Endothelial cell of umbilical vein (primary cell): ENCODE data around the gene HRH2. TPM values are rescaled to one million over a fixed set of nuclear protein-coding genes. Genes with fewer than 3 reads are reported as not detected.

Source experiments
- BruUV-seq: library from RNA; stranded (reverse); fragments of 400-500 nt; replicated peaks from 2 replicates; lab custom pipeline; 2021; lab: Mats Ljungman, UMichigan
- CTCF ChIA-PET: fragments of 300-600, 350-600 bp; sonication (Branson Sonifier 250); formaldehyde crosslinking; loops from one replicate; lab custom pipeline; 2021; ENCODE audit warnings: antibody characterized with exemption, inconsistent platforms; lab: Charles Lee
- POLR2A ChIA-PET: fragments of 300-600, 350-600 bp; sonication (Branson Sonifier 250); formaldehyde crosslinking; loops from one replicate; lab custom pipeline; 2021; ENCODE audit warnings: antibody characterized with exemption, inconsistent platforms; lab: Charles Lee
- DNase-seq: peaks from one replicate; pipeline ENCODE4 v3.0.0-alpha.2; 2011; ENCODE audit warnings: low read depth, low spot score
- FAIRE-seq: peaks from 2 replicates; lab custom pipeline; 2011; peaks lifted over from hg19 to GRCh38; lab: Jason Lieb, UNC
- H2AFZ ChIP-seq: 2 replicates; pipeline ENCODE4 v1.6.0; 2012; ENCODE audit warnings: low read depth, low read length, control low read depth, inconsistent platforms
- H3K27ac ChIP-seq: 2 replicates; pipeline ENCODE4 v1.5.1; 2011; ENCODE audit warnings: low read depth, mild to moderate bottlenecking, control low read depth, low read length, moderate library complexity; ENCODE audit not compliant: insufficient read depth
- H3K27me3 ChIP-seq, 2 experiments: 2 replicates each; pipeline versions ENCODE4 v1.6.0 to v1.6.1; 2011; ENCODE audit warnings: low read length in 2 of 2, mixed read lengths in 1 of 2; ENCODE audit not compliant: control insufficient read depth in 2 of 2, insufficient read depth in 2 of 2
- H3K36me3 ChIP-seq, 2 experiments: 2 replicates in 1 of 2; 3 replicates in 1 of 2; pipeline ENCODE4 v1.5.1; 2011; ENCODE audit warnings: low read length in 2 of 2, mild to moderate bottlenecking in 1 of 2, moderate library complexity in 1 of 2; ENCODE audit not compliant: control insufficient read depth in 2 of 2, insufficient read depth in 2 of 2; ENCODE audit errors: extremely low read depth in 1 of 2
- H3K4me1 ChIP-seq: 3 replicates; pipeline ENCODE4 v1.5.1; 2011; ENCODE audit warnings: mild to moderate bottlenecking, low read length; ENCODE audit not compliant: control insufficient read depth, insufficient read depth; ENCODE audit errors: extremely low read depth
- H3K4me2 ChIP-seq: 2 replicates; pipeline ENCODE4 v1.6.1; 2011; ENCODE audit warnings: low read length, control low read depth, mixed read lengths; ENCODE audit not compliant: insufficient read depth
- H3K4me3 ChIP-seq, 3 experiments: fragments of 200-600 bp in 1 of 3; sonication (generic), shearing (Covaris generic) in 1 of 3; replicated peaks in 1 of 3; 2 replicates each; pipeline ENCODE4 v1.5.1; 2011 to 2016; ENCODE audit warnings: control low read depth in 3 of 3, low read length in 3 of 3, mild to moderate bottlenecking in 2 of 3, inconsistent platforms in 1 of 3, low read depth in 1 of 3, moderate library complexity in 1 of 3; ENCODE audit not compliant: insufficient read depth in 1 of 3
- H3K79me2 ChIP-seq: 2 replicates; pipeline ENCODE4 v1.6.0; 2012; ENCODE audit warnings: low read length, inconsistent platforms; ENCODE audit not compliant: control insufficient read depth, insufficient read depth
- H3K9ac ChIP-seq: replicated peaks from 2 replicates; pipeline ENCODE3; 2011; ENCODE audit warnings: low read length, control low read depth; ENCODE audit not compliant: insufficient read depth; ENCODE audit errors: extremely low read depth
- H3K9me1 ChIP-seq: replicated peaks from 3 replicates; pipeline ENCODE4 v1.6.0; 2011; ENCODE audit warnings: mild to moderate bottlenecking, low read length; ENCODE audit not compliant: control insufficient read depth, insufficient read depth; ENCODE audit errors: extremely low read depth
- H3K9me3 ChIP-seq: replicated peaks from 2 replicates; pipeline ENCODE4 v1.5.1; 2012; ENCODE audit warnings: low read length, inconsistent platforms; ENCODE audit not compliant: control insufficient read depth, insufficient read depth
- H4K20me1 ChIP-seq: replicated peaks from 2 replicates; pipeline ENCODE3; 2011; ENCODE audit warnings: mild to moderate bottlenecking, low read length; ENCODE audit not compliant: control insufficient read depth, insufficient read depth; ENCODE audit errors: extremely low read depth
- EZH2 ChIP-seq: IDR thresholded peaks from 2 replicates; pipeline ENCODE4 v1.6.1; 2012; ENCODE audit warnings: borderline replicate concordance, low read depth, mild to moderate bottlenecking, moderate library complexity, low read length, inconsistent platforms; ENCODE audit not compliant: severe bottlenecking
- FOS ChIP-seq: IDR thresholded peaks from 2 replicates; pipeline ENCODE4 v1.6.1; 2011; ENCODE audit warnings: mild to moderate bottlenecking, low read length, moderate library complexity, borderline replicate concordance; ENCODE audit not compliant: insufficient read depth
- GATA2 ChIP-seq: IDR thresholded peaks from 2 replicates; pipeline ENCODE4 v1.7.0; 2011; ENCODE audit warnings: low read depth, mild to moderate bottlenecking, moderate library complexity, mixed read lengths, low read length; ENCODE audit not compliant: insufficient read length, insufficient read depth
- MAX ChIP-seq: IDR thresholded peaks from 2 replicates; pipeline ENCODE4 v1.6.1; 2011; ENCODE audit not compliant: insufficient read depth, insufficient read length
- POLR2A ChIP-seq: IDR thresholded peaks from 2 replicates; pipeline ENCODE4 v1.6.1; 2012; ENCODE audit warnings: low read depth, mild to moderate bottlenecking, control low read depth, low read length
- POLR2AphosphoS5 ChIP-seq: IDR thresholded peaks from 2 replicates; pipeline ENCODE4 v1.6.1; 2012; ENCODE audit warnings: low read depth, mild to moderate bottlenecking, control low read depth, low read length, moderate library complexity; ENCODE audit not compliant: insufficient read depth
- dilution Hi-C: fragments of 300-500 bp; cut with MboI; formaldehyde crosslinking; loops from one replicate; pipeline ENCODE4 v1.15.0; 2019; ENCODE audit warnings: low sequenced_read_pairs; ENCODE audit not compliant: extremely low pct_ligation_motif_present
- intact Hi-C: fragments of 100-400 bp; cut with micrococcal nuclease; formaldehyde crosslinking; loops from one replicate; pipeline ENCODE4 v1.10.0; 2022
- polyA plus RNA-seq, 4 experiments: library from polyadenylated mRNA; depleted of rRNA in 3 of 4; stranded (reverse) in 3 of 4; unstranded in 1 of 4; fragments of >200 nt; gene quantifications; 2 replicates each; pipeline versions ENCODE4 v1.2.1 to v1.2.3, GENCODE V29; 2011 to 2012; ENCODE audit warnings: missing spikeins in 1 of 4
- total RNA-seq: library from RNA; stranded (reverse); gene quantifications from 2 replicates; pipeline ENCODE4 v1.2.3, GENCODE V29; 2021

Gene HRH2
- total and polyA plus RNA-seq, 2 donors (not counting 3 experiments of a cell fraction or from before 2014, with no cell fraction given), result not detected

- Histone ChIP-seq H4K20me1 (no peaks in the 10 kb centered on the region), H3K27me3 (no peaks in the 10 kb centered on the region), H3K9me1 (no peaks in the 10 kb centered on the region), H3K4me2 (no peak overlapping the region), H3K9me3 (peaks cover 3% of the 10 kb centered on the region), H3K4me3 (no peak overlapping the region), H2AFZ (no peak overlapping the region), H3K36me3 (no peaks in the 10 kb centered on the region), H3K9ac (no peak overlapping the region), H3K4me1 (no peaks in the 10 kb centered on the region), H3K27ac (no peak overlapping the region), H3K79me2 (no peaks in the 10 kb centered on the region)
- dilution Hi-C loops, result no loop called here
- POLR2A ChIA-PET, result no interaction called here
- FAIRE-seq, result no peak
- TF ChIP-seq POLR2A (no peak), POLR2AphosphoS5 (no peak), MAX (no peak), EZH2 (no peak), FOS (no peak)
- CTCF ChIA-PET, result no interaction called here
- DNase-seq, result no peak
- no TSS peak for BruUV-seq
- intact Hi-C loops, result no loop called here
Observed at GRCh38 chr5:175680020-175680419, 22.1 kb downstream of the HRH2 start.

GRCh38 chr5:175680463-175680862, 22.6 kb downstream of the HRH2 start:
- H3K9me1 ChIP-seq, result no peaks in the 10 kb centered on the region
- H3K27ac ChIP-seq, result no peak overlapping the region
- H3K4me3 ChIP-seq, result no peak overlapping the region
- ChIA-PET POLR2A (no interaction called here), CTCF (no interaction called here)
- no peaks in the 10 kb centered on the region for H4K20me1 ChIP-seq
- no peaks in the 10 kb centered on the region for H3K36me3 ChIP-seq
- H3K4me2 ChIP-seq, result no peak overlapping the region
- DNase-seq (no peak), FAIRE-seq (no peak)
- peaks cover 3% of the 10 kb centered on the region for H3K9me3 ChIP-seq
- no peak overlapping the region for H2AFZ ChIP-seq
- no peak overlapping the region for H3K9ac ChIP-seq
- H3K4me1 ChIP-seq, result no peaks in the 10 kb centered on the region
- BruUV-seq, result no TSS peak
- dilution Hi-C loops, result no loop called here
- H3K27me3 ChIP-seq, result no peaks in the 10 kb centered on the region
- TF ChIP-seq GATA2 (no peak), EZH2 (no peak)
- intact Hi-C loops, result no loop called here
- H3K79me2 ChIP-seq, result no peaks in the 10 kb centered on the region
